HFF-Myc (cell line): ENCODE data around the gene NANOS3.

Experiments used
- DNase-seq: peaks from one replicate; pipeline ENCODE4 v3.0.0-alpha.2; 2011; ENCODE audit warnings: low read depth; ENCODE audit errors: extremely low read depth
- H3K4me3 ChIP-seq: replicated peaks from 2 replicates; pipeline ENCODE4 v1.5.1; 2011; ENCODE audit warnings: low read depth, mild to moderate bottlenecking, control low read depth, low read length
- TF ChIP-seq, protein P1 (sequence below): IDR thresholded peaks from 2 replicates; pipeline ENCODE4 v1.5.1; 2012; ENCODE audit warnings: mild to moderate bottlenecking, low read depth, low read length, control low read depth; ENCODE audit errors: missing control alignments

Gene NANOS3

GRCh38 chr19:13882836-13883235, 5.9 kb downstream of the NANOS3 start:
- TF ChIP-seq, protein P1, sequence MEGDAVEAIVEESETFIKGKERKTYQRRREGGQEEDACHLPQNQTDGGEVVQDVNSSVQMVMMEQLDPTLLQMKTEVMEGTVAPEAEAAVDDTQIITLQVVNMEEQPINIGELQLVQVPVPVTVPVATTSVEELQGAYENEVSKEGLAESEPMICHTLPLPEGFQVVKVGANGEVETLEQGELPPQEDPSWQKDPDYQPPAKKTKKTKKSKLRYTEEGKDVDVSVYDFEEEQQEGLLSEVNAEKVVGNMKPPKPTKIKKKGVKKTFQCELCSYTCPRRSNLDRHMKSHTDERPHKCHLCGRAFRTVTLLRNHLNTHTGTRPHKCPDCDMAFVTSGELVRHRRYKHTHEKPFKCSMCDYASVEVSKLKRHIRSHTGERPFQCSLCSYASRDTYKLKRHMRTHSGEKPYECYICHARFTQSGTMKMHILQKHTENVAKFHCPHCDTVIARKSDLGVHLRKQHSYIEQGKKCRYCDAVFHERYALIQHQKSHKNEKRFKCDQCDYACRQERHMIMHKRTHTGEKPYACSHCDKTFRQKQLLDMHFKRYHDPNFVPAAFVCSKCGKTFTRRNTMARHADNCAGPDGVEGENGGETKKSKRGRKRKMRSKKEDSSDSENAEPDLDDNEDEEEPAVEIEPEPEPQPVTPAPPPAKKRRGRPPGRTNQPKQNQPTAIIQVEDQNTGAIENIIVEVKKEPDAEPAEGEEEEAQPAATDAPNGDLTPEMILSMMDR = no peak
- DNase-seq = no peak
- no peak overlapping the region for H3K4me3 ChIP-seq

GRCh38 chr19:13883516-13884064, 6.7 kb downstream of the NANOS3 start:
- no peak overlapping the region for H3K4me3 ChIP-seq
- TF ChIP-seq, protein P1 = peak; percentile 25
- DNase-seq = no peak

GRCh38 chr19:13884726-13885591, 8.0 kb downstream of the NANOS3 start:
- H3K4me3 ChIP-seq = no peak overlapping the region
- DNase-seq = no peak
- TF ChIP-seq, protein P1 = no peak

- no peak overlapping the region for H3K4me3 ChIP-seq
- DNase-seq = no peak
- TF ChIP-seq, protein P1 = no peak
Measured at GRCh38 chr19:13885826-13886365, 9.0 kb downstream of the NANOS3 start.

DNA sequence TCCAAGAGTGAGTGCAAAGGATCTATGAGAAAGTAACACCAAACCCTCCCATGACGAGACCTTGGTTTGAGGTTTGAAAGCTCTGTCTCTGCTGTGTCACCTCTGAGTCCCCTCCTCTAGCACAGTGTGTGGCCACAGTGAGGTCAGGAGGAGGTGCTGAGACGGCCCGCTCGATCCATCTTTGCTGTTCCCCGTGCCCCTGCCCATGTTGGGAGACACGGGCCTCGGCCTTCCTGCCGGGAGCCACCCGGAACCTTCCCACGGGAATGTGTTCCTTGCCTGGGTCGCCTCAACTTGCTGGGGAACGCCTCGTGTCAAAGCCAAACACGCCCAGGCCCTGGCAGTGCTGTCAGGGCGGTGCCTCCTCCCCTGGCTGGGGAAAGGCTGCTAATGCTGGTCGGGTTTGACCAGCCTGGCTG, 10.1 kb downstream of the NANOS3 start:
- no peak overlapping the region for H3K4me3 ChIP-seq
- DNase-seq = no peak
- TF ChIP-seq, protein P1 = no peak

DNA sequence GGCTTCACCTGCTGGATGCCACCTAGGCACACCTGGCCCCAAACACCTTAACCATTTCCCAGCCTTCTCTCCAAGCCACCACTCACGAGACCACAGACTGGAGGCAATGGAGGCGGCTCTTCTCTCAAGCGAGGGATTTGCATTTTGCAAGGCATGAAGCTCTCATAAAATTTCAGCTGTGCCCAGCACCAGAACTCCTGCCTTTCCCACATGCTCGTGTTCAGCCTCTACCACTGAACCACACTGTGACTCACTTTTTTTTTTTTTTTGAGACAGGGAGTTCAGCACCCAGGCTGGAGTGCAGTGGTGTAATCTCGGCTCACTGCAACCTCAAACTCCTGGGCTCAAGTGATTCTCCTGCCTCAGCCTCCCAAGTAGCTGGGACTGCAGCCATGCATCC, 10.6 kb downstream of the NANOS3 start:
- H3K4me3 ChIP-seq = no peak overlapping the region
- TF ChIP-seq, protein P1 = no peak
- DNase-seq = no peak
